Fibroblast of the aortic adventitia (primary cell): ENCODE data around the gene SASH3. TPM values are rescaled to one million over a fixed set of nuclear protein-coding genes. Genes with fewer than 3 reads are reported as not detected.

ENCODE experiments used
- DNase-seq: peaks from one replicate; pipeline ENCODE4 v3.0.0-alpha.2; 2010; ENCODE audit warnings: low read depth
- H3K4me3 ChIP-seq: 2 replicates; pipeline ENCODE4 v1.5.1; 2011; ENCODE audit warnings: low read depth, mild to moderate bottlenecking, control low read depth, low read length, moderate library complexity
- total RNA-seq: library from RNA; depleted of rRNA; stranded (reverse); fragments of >200 nt; gene quantifications from 2 replicates; pipeline ENCODE4 v1.2.3, GENCODE V29; 2012; ENCODE audit warnings: low replicate concordance
- TF ChIP-seq, protein P1 (sequence below): IDR thresholded peaks from 2 replicates; pipeline ENCODE4 v1.5.1; 2011; ENCODE audit warnings: mild to moderate bottlenecking, low read length, control low read depth, inconsistent platforms; ENCODE audit not compliant: insufficient read depth

The SASH3 gene
- not detected in 2 replicates for total RNA-seq

GRCh38 chrX:129779747-129780146 lies at the start of gene SASH3:
SASH3 (plus strand) TSS chrX:129779949; CDS start chrX:129780098, 149 bp downstream.
- no peak for DNase-seq
- no peak within 1 kb of the TSS for H3K4me3 ChIP-seq
- TF ChIP-seq, protein P1, sequence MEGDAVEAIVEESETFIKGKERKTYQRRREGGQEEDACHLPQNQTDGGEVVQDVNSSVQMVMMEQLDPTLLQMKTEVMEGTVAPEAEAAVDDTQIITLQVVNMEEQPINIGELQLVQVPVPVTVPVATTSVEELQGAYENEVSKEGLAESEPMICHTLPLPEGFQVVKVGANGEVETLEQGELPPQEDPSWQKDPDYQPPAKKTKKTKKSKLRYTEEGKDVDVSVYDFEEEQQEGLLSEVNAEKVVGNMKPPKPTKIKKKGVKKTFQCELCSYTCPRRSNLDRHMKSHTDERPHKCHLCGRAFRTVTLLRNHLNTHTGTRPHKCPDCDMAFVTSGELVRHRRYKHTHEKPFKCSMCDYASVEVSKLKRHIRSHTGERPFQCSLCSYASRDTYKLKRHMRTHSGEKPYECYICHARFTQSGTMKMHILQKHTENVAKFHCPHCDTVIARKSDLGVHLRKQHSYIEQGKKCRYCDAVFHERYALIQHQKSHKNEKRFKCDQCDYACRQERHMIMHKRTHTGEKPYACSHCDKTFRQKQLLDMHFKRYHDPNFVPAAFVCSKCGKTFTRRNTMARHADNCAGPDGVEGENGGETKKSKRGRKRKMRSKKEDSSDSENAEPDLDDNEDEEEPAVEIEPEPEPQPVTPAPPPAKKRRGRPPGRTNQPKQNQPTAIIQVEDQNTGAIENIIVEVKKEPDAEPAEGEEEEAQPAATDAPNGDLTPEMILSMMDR = no peak

GRCh38 chrX:129731228-129731627 lies 48.5 kb upstream of the SASH3 start:
- H3K4me3 ChIP-seq = no peak overlapping the region
- TF ChIP-seq, protein P1 = no peak
- DNase-seq = no peak

- TF ChIP-seq, protein P1 = no peak
- no peak for DNase-seq
- no peak overlapping the region for H3K4me3 ChIP-seq
Measured at GRCh38 chrX:129732857-129733256, 46.9 kb upstream of the SASH3 start.

DNA sequence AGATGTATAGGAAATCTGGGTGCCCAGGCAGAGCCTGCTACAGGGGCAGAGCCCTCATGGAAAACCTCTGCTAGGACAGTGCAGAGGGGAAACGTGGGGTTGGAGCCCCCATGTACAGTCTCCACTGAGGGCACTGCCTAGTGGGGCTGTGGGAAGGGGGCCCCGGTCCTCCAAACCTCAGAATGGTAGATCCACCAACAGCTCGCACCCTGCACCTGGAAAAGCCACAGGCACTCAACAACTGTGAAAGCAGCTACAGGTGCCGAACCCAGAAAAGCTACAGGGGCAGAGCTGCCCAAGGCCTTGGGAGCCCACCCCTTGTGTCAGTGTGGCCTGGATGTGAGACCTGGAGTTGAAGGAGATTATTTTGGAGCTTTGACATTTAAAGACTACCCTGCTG lies 46.4 kb upstream of the SASH3 start:
- TF ChIP-seq, protein P1 = no peak
- no peak for DNase-seq
- no peak overlapping the region for H3K4me3 ChIP-seq

DNA sequence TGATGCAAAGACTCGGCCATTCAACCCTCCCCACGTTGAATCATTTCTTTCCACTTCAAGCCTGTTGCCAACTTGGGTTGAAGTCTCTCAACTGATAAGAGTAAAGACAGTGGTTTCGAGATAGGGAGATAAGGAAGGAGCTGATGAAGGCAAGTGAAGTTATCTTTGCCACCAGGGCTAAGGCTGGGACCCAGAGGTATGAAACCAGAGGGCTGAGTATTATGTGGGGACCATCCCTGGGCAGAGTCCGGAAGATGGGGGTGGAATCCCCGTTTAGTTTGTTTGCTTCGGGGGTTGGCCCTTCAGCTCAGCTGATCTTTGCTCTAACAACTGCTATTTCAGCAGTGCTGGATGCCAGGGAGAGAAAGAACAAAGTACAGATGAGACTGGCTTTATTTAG lies 43.3 kb upstream of the SASH3 start:
- no peak overlapping the region for H3K4me3 ChIP-seq
- TF ChIP-seq, protein P1 = no peak
- no peak for DNase-seq

- H3K4me3 ChIP-seq = no peak overlapping the region
- peak; percentile 59 for DNase-seq
- TF ChIP-seq, protein P1 = no peak
Measured at GRCh38 chrX:129737916-129738315, 41.8 kb upstream of the SASH3 start.
